HEK293T (cell line): ENCODE results near the gene CDT1.

Experiments used
- ARNT ChIP-seq: fragments of 450-650 bp; IDR thresholded peaks from 2 replicates; pipeline ENCODE4 v1.6.1; 2017; ENCODE audit warnings: mild to moderate bottlenecking
- BHLHE40 ChIP-seq: fragments of 450-650 bp; IDR thresholded peaks from 2 replicates; pipeline ENCODE4 v1.6.1; 2016; ENCODE audit warnings: mild to moderate bottlenecking, moderate library complexity, borderline replicate concordance
- ELF4 ChIP-seq: fragments of 450-650 bp; IDR thresholded peaks from 2 replicates; pipeline ENCODE4 v1.6.1; 2017; ENCODE audit warnings: antibody characterized with exemption
- FOXA1 ChIP-seq: fragments of 450-650 bp; IDR thresholded peaks from 2 replicates; pipeline ENCODE4 v1.6.1; 2016; ENCODE audit warnings: mild to moderate bottlenecking
- FOXM1 ChIP-seq: fragments of 450-650 bp; IDR thresholded peaks from 2 replicates; pipeline ENCODE4 v1.6.1; 2017; ENCODE audit warnings: mild to moderate bottlenecking, borderline replicate concordance
- L3MBTL2 ChIP-seq: fragments of 450-650 bp; conservative IDR thresholded peaks from 2 replicates; pipeline ENCODE4 v1.6.1; 2016; ENCODE audit warnings: mild to moderate bottlenecking
- NFRKB ChIP-seq: fragments of 450-650 bp; IDR thresholded peaks from 2 replicates; pipeline ENCODE4 v1.6.1; 2016; ENCODE audit warnings: mild to moderate bottlenecking, moderate library complexity

GRCh38 chr16:88755745-88756443, 47.7 kb upstream of the CDT1 start:
- TF ChIP-seq FOXM1 (no peak), ARNT (no peak), L3MBTL2 (no peak), BHLHE40 (no peak), ELF4 (no peak), NFRKB (no peak), FOXA1 (no peak)
